ENCODE results near the gene C6orf89.
"Not testable (repeated sequence)": the region's sequence is repeated elsewhere in the genome, so short reads cannot be mapped to it uniquely, and the experiment has no call there.

Gene C6orf89

GRCh38 chr6:36946526-36946925 lies 60.8 kb downstream of the C6orf89 start:
- peaks cover 0 to 39% (median 29%) of the 10 kb centered on the region in 10 experiments; a peak in 17 of 20 replicates for H3K4me1 ChIP-seq
- H3K9me3 ChIP-seq (replicated peaks in 1 of 11): no peaks in the 10 kb centered on the region
- H4K20me1 ChIP-seq: no peaks in the 10 kb centered on the region
- H3K9ac ChIP-seq: no peak overlapping the region
- H3K36me3 ChIP-seq: no peaks in the 10 kb centered on the region
- no peak for TF ChIP-seq Cebpa-rat (IDR thresholded peaks at IDR 0.05)
- H3K4me2 ChIP-seq: peak overlapping the region in 5 of 11 experiments; percentile 0 to 52 (median 11); a peak in 7 of 22 replicates
- H3K27me3 ChIP-seq: no peaks in the 10 kb centered on the region
- H3K4me3 ChIP-seq: no peak overlapping the region
- no peak overlapping the region for H3K27ac ChIP-seq

DNA sequence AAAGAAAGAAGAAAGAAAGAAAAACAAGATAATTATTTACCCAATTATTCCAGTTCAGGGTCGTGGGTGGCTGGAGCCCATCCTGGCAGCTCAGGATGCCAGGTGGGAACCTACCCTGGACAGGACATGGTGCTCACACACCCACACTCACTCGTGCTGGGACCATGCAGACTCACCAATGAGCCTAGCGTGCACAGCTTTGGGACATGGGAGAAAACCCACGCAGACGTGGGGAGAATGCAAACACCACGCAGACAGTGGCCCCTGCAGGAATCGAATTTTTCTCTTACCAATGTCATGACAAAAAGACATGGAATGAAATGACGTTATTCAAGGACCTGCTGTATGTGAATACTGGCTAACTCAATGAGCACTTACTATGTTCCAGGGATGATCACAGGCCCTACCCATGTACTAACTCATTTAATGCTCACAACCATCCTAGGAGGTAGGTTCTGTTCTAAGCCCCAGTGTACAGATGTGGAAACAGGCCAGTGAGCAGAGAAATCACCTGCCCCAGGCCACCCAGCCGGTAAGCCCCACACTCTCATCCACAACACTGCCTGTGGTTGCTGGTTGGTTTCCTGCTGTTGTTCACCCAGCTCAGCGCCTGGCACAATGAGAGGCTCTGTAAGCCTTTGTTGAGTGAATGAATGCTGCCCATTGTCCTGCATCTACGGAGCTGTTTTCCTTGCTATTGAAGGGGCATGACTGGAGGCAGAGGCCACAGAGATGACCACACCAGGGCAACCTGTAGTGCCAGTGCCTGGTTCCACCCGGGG lies 62.0 kb downstream of the C6orf89 start:
- Histone ChIP-seq H4K20me1 (no peaks in the 10 kb centered on the region), H3K9me3 (replicated peaks in 1 of 11) (no peaks in the 10 kb centered on the region), H3K27me3 (no peaks in the 10 kb centered on the region), H3K27ac (no peak overlapping the region), H3K36me3 (no peaks in the 10 kb centered on the region), H3K4me1 (peaks cover 0 to 39% (median 30%) of the 10 kb centered on the region in 10 experiments; a peak in 17 of 20 replicates), H3K9ac (no peak overlapping the region; a peak in 1 of 22 replicates), H3K4me2 (peak overlapping the region in 9 of 11 experiments; percentile 53 to 85 (median 67); a peak in 18 of 22 replicates), H3K4me3 (no peak overlapping the region)
- TF ChIP-seq Cebpa-rat (IDR thresholded peaks at IDR 0.05): no peak

DNA sequence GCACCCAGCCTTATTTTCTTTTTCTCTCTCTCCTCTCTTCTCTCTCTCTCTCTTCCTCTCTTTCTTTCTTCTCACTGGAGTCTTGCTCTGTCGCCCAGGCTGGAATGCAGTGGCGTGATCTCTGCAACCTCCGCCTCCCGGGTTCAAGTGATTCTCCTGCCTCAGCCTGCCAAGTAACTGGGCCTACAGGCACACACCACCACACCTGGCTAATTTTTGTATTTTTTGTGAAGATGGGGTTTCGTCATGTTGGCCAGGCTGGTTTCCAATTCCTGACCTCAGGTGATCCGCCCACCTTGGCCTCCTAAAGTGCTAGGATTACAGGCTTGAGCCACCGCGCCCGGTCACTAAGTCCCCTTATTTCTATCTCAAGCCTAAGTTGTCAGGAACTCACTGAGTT lies 63.3 kb downstream of the C6orf89 start:
- H3K27ac ChIP-seq; H3K27me3 ChIP-seq; H3K36me3 ChIP-seq; H4K20me1 ChIP-seq; H3K9me3 ChIP-seq (replicated peaks in 1 of 11); H3K9ac ChIP-seq; H3K4me3 ChIP-seq: not testable (repeated sequence)
- Histone ChIP-seq H3K4me2 (peak overlapping the region in 4 of 11 experiments; percentile 5 to 37 (median 12); a peak in 2 of 22 replicates), H3K4me1 (peaks cover 8 to 43% (median 37%) of the 10 kb centered on the region in 10 experiments)

DNA sequence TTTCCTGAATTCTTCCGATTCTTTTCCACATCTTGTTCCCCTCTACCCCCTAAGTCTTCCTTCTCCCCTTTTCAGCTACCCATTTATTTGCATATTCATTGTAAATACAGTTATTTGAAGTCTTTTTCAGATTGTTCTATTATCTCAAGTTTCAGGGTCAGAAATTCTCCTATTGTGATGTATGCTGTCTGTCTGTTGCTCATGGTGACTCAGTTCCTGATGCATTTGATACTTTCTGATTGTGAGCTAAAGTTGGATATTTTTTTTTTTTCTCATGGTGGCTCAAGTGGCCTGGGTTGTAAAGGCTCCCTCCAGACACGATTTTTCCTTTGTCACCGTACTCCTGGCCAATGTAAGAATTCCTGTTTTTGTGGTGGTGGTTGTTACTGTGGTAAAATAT lies 63.9 kb downstream of the C6orf89 start:
- H3K27ac ChIP-seq: no peak overlapping the region
- peak overlapping the region in 4 of 11 experiments; percentile 5 to 37 (median 22); a peak in 1 of 22 replicates for H3K4me2 ChIP-seq
- no peaks in the 10 kb centered on the region for H3K27me3 ChIP-seq
- H3K4me1 ChIP-seq: peaks cover 13 to 47% (median 41%) of the 10 kb centered on the region in 10 experiments
- H4K20me1 ChIP-seq: peaks cover 0 to 4% (median 0%) of the 10 kb centered on the region in 11 experiments; a peak in 4 of 22 replicates
- no peak overlapping the region for H3K9ac ChIP-seq
- no peaks in the 10 kb centered on the region for H3K36me3 ChIP-seq
- no peak overlapping the region for H3K4me3 ChIP-seq
- H3K9me3 ChIP-seq (replicated peaks in 1 of 11): no peaks in the 10 kb centered on the region
- no peak for TF ChIP-seq Cebpa-rat (IDR thresholded peaks at IDR 0.05)

- Histone ChIP-seq H3K9ac (peak overlapping the region in 4 of 11 experiments; percentile 2 to 34 (median 19); a peak in 5 of 22 replicates), H3K27ac (peak overlapping the region in 8 of 11 experiments; percentile 33 to 54 (median 50); a peak in 14 of 22 replicates), H3K4me3 (peak overlapping the region in 2 of 10 experiments; percentile 38 to 50; a peak in 1 of 20 replicates), H3K4me2 (peak overlapping the region; percentile 61 to 98 (median 92)), H3K9me3 (replicated peaks in 1 of 11) (no peaks in the 10 kb centered on the region), H3K27me3 (no peaks in the 10 kb centered on the region), H3K36me3 (no peaks in the 10 kb centered on the region), H3K4me1 (peaks cover 30 to 58% (median 44%) of the 10 kb centered on the region in 10 experiments), H4K20me1 (peaks cover 0 to 7% (median 0%) of the 10 kb centered on the region in 11 experiments; a peak in 4 of 22 replicates)
- TF ChIP-seq Cebpa-rat (IDR thresholded peaks at IDR 0.05): no peak
Observed at GRCh38 chr6:36953931-36954261, 68.1 kb downstream of the C6orf89 start.

GRCh38 chr6:36954262-36954931 lies 68.6 kb downstream of the C6orf89 start, which contains the start of gene PI16:
PI16 (plus strand) TSS chr6:36954738; CDS start chr6:36954761, 23 bp downstream.
- no peak for TF ChIP-seq Cebpa-rat (IDR thresholded peaks at IDR 0.05)
- Histone ChIP-seq H3K27ac (peak within 1 kb of the TSS in 8 of 11 experiments; percentile 45 to 64 (median 54); a peak in 15 of 22 replicates), H3K4me1 (peaks cover 30 to 56% (median 43%) of the 10 kb centered on the region in 10 experiments), H3K9me3 (replicated peaks in 1 of 11) (no peaks in the 10 kb centered on the region), H3K9ac (peak within 1 kb of the TSS in 9 of 11 experiments; percentile 1 to 50 (median 34); a peak in 13 of 22 replicates), H3K27me3 (no peaks in the 10 kb centered on the region), H3K36me3 (no peaks in the 10 kb centered on the region), H3K4me2 (peak within 1 kb of the TSS; percentile 61 to 98 (median 92)), H4K20me1 (peaks cover 0 to 7% (median 0%) of the 10 kb centered on the region in 11 experiments; a peak in 4 of 22 replicates), H3K4me3 (peak within 1 kb of the TSS in 8 of 10 experiments; percentile 11 to 57 (median 42); a peak in 14 of 20 replicates)

DNA sequence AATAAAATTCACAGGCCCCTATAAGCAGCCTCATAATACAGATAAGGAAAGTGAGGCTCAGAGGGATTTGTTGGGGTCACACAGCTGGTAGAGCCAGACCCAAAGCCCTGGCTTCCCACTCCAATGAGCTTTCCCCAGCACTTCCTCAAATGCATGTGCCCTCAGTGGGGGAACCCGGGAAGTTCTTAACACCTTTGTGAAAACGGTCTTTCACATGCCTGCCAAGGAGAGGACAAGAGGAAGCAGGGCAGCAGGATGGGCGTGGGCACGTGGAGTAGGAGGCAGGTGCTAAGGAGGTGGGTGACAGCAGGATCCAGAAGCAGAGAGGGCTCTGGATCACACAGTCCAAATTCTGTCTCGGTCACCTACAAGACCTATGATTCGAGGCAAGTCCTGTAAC lies 69.4 kb downstream of the C6orf89 start:
- Histone ChIP-seq H3K9me3 (replicated peaks in 1 of 11) (no peaks in the 10 kb centered on the region), H3K27me3 (no peaks in the 10 kb centered on the region), H4K20me1 (peaks cover 0 to 7% (median 0%) of the 10 kb centered on the region in 11 experiments; a peak in 4 of 22 replicates), H3K27ac (peak overlapping the region in 4 of 11 experiments; percentile 46 to 64 (median 55); a peak in 6 of 22 replicates), H3K36me3 (no peaks in the 10 kb centered on the region), H3K9ac (peak overlapping the region in 5 of 11 experiments; percentile 10 to 50 (median 34); a peak in 7 of 22 replicates), H3K4me3 (peak overlapping the region in 8 of 10 experiments; percentile 11 to 57 (median 42); a peak in 11 of 20 replicates), H3K4me2 (peak overlapping the region; percentile 61 to 98 (median 92)), H3K4me1 (peaks cover 30 to 61% (median 43%) of the 10 kb centered on the region in 10 experiments)
- TF ChIP-seq Cebpa-rat (IDR thresholded peaks at IDR 0.05): no peak

- Histone ChIP-seq H3K4me1 (peaks cover 30 to 62% (median 46%) of the 10 kb centered on the region in 10 experiments), H3K27ac (peak overlapping the region in 3 of 11 experiments; percentile 4 to 49 (median 5); a peak in 3 of 22 replicates), H3K9me3 (replicated peaks in 1 of 11) (no peaks in the 10 kb centered on the region), H3K9ac (peak overlapping the region in 7 of 11 experiments; percentile 1 to 48 (median 21); a peak in 5 of 22 replicates), H4K20me1 (peaks cover 0 to 7% (median 0%) of the 10 kb centered on the region in 11 experiments; a peak in 4 of 22 replicates), H3K36me3 (no peaks in the 10 kb centered on the region), H3K4me2 (peak overlapping the region; percentile 61 to 98 (median 92)), H3K4me3 (peak overlapping the region in 7 of 10 experiments; percentile 11 to 57 (median 42); a peak in 9 of 20 replicates), H3K27me3 (no peaks in the 10 kb centered on the region)
- TF ChIP-seq Cebpa-rat (IDR thresholded peaks at IDR 0.05): no peak
Observed at GRCh38 chr6:36955671-36956445, 70.1 kb downstream of the C6orf89 start.

Data from BLaER1 treated with 17β-estradiol and CSF1 and Interleukin-3, amounts not matched to agents 10 nM and 100 nM (cell line).